Measurements from ENCODE around the gene TMEM181.

DNA sequence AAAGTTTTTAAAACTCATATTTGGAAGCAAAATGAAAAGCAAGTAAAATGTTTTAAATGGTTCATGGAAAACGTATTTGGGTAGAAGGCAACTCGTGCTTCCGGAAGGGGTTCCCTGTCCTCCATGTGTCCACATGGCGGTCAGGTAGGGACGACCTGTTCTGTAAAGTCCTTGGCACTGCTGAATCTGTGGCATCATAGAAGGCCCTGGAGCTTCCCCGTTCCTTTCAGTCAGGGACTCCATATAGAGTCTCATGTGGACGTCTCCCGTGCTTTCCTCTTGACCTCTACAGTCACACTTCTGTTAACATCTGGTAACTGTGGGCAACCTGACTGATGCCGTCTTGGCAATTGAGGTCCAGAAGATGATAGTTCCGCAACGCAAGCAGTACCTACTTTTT, 73.2 kb downstream of the TMEM181 start:
- TF ChIP-seq, protein P1, sequence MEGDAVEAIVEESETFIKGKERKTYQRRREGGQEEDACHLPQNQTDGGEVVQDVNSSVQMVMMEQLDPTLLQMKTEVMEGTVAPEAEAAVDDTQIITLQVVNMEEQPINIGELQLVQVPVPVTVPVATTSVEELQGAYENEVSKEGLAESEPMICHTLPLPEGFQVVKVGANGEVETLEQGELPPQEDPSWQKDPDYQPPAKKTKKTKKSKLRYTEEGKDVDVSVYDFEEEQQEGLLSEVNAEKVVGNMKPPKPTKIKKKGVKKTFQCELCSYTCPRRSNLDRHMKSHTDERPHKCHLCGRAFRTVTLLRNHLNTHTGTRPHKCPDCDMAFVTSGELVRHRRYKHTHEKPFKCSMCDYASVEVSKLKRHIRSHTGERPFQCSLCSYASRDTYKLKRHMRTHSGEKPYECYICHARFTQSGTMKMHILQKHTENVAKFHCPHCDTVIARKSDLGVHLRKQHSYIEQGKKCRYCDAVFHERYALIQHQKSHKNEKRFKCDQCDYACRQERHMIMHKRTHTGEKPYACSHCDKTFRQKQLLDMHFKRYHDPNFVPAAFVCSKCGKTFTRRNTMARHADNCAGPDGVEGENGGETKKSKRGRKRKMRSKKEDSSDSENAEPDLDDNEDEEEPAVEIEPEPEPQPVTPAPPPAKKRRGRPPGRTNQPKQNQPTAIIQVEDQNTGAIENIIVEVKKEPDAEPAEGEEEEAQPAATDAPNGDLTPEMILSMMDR (conservative IDR thresholded peaks at IDR 0.05): no peak
- no peak for TF ChIP-seq EZH2 (IDR thresholded peaks at IDR 0.05; ENCODE audit: low read depth)

All from PC-9 (cell line).